Fibroblast of skin of left quadriceps (primary cell): ENCODE measurements around the gene LDLRAP1.
"Not testable (repeated sequence)": the region's sequence is repeated elsewhere in the genome, so short reads cannot be mapped to it uniquely, and the experiment has no call there.

Source experiments
- DNase-seq, 2 experiments: peaks; one replicate each; pipeline ENCODE4 v3.0.0-alpha.2; 2013; ENCODE audit warnings: low read depth in 2 of 2

Gene LDLRAP1

DNA sequence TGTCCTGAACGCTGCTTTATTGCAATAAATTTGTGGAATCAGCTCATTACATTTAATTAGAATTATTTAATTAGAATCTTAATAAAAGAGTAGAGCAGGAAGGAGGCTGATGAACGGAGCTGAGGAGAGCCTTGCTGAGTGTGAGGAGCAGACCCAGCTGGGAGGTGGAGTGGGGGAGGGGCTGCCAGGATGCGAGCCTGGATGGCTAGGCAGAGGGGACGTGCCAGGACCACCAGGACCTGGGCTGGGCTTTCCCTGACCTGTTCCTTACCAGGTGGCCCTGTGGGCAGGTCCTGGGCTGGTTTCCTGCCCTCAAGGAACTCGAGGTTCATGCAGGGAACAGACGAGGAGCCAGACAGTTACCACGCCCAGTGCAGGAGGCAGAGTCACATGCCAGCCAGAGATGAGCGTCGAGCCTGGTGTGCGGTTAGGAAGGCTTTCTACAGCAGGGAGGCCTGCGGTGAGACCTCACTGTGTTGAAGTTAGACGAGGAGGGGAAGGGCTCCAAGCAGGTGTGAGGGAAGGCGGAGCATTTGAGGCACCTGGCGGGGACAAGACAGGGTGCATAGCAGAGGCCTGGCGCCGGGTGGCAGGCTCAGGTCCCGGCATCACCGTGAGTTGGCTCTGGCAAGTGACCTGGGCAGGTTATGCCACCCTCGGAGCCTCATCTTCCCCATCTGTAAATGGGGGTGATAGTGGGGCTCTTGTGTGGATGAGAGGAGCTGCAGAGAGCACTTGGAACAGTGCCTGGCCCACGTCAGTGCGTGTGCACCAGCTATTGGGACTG is 33.9 kb downstream of the LDLRAP1 start:
- no peak for DNase-seq

DNA sequence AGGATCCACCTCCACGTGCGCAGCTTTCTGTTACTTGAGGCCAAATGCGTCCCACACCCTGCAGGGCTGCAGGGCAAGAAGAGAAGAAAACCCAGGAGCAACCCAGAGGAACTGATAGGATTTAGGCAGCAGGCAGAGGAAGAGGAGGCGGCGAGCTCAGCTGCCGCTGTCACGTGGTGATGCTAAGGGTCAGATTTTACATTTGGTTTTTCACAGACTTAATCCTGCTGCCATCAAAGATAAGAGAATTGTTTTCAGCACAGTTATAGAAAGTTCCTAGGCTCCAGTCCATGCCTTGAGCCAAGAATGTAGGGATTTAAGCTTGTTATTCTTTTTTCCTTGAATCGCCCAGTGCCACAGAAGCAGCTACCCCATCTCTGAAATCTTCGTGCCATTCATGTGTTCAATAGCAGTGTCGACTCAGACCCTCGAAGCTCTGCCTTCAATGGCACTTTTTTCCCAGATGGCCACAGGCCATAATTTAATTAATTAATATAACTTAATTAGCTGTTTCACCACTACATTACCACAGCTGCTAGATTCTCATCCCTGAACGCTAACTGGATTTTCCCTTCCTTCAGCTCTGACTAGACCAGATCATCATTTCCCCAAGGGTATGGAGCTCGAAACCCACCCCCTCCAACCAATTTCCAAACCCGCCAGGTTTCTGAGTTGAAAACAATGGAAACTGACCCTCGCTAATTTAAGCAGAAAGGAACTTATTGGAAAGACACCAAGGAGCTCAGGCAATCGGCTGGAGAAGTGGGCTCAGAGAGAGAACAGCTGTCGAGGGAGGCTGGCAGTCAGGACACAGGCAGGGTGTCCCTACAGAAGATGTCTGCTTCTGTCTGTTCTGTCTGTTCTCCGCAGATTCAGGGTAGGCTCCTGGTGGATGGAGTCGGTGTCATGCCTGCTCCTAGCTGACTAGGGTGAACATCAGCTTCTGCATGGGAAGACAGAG is 36.2 kb downstream of the LDLRAP1 start:
- DNase-seq: no peak

DNA sequence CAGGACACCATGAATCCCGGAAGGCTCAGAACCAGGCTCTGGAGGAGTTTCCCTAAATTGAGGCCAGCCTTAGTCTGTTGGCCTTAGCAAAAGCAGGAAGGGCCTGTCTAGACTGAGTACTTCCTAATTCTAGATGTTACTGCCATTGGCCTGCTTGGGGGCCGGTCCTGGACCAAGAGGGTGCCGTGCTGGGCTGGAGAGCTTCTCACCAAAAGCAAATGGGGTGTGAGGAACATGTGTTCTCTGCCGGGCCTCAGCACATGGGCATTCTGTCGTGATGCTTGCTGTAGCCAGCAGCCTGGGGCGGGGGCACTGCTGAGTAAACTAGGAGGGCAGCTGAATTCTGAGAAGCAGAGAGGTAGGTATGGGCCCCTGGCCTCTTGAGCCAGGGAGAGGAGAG is 37.5 kb downstream of the LDLRAP1 start:
- no peak for DNase-seq

DNA sequence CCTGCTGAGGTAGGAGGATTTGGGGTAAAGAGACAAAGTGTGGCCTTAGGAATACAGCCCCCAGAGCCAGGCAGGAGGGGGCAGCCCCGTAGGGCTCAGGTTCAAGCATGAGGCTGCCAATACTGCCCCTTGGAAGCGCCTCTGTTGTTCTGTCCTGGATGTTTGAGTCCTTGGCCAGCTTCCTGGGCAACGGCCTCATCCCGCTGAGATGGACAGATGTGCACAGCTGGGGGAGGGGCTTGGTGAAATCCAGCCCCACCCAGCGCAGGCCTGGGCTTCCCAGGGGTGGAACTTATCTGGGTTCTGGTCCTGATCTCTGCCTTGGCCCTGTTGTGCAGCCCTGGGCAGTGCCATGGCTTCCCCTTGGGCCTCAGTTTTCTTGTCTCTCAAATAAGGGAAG is 38.4 kb downstream of the LDLRAP1 start:
- DNase-seq: no peak

DNA sequence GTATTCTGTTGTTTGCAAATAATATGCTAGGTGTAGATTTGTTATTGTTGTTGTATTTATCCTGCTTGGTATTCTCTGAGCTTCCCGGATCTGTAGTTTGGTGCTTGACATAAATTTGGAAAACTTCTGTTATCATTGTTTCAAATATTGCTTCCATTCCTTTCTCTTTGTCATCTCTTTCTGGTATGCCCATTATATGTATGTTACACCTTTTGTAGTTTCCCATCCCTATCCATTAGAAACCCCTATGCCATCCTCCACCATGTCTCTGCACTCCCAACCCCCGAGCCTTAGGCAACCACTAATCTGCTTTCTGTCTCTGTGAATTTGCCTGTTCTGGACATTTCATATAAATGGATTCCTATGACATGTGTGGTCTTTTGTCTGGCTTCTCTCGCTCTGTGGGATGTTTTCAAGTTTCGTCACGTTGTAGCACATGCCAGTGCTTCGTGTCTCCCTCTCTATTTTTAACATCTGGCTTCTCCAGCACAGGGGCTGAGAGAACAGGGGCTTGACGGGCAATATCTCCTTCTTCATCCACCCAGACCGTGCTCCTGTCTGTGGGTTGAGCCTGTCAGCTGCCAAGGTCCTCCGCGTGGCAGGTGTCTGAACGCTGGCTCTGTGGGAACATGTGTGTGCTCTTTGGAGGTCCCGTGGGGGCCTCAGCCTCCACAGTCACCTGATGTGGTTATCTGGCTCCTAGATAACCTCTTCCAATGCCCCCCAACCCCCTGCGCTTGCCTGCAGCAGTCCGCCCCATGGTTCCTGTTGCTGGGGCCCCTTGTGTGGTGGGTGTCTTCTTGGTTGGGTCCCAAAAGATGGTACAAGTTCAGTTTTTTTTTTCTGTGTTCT is 40.3 kb downstream of the LDLRAP1 start:
- DNase-seq: no peak

DNA sequence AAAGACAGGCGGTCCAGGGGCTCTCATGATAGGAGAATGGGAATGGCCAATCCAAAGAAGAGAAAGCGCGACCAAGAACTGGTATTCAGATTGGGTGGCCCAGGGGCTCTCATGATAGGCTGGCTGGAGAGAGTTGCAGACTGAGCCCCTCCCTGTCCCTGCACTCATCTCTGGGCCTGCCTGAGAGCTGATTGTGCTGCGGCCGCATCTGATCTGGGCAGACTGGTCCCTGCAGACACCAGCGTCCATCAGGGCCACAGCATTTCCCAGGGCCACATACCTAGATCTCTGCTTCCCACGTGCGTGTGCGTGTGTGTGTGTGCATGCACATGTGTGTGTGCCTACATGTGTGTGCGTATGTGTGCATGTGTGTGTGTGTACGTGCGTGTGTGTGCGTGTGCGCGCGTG is 42.8 kb downstream of the LDLRAP1 start:
- no peak for DNase-seq

DNA sequence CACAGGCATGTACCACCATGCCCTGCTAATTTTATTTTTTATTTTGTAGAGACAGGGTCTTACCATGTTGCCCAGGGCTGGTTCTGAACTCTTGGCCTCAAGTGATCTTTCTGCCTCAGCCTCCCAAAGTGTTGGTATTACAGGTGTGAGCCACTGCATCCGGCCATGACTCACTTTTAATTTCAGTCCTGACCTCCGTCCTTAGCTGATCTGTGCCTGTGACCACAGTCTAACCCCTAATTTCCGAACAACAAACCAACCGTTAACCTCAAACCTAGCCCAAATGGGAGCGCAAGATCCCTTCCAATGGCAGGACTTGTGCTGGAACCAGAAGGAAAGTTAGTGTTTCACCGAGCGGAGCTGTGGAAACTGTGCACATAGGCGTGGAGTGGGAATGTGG is 43.9 kb downstream of the LDLRAP1 start:
- DNase-seq: no peak

DNA sequence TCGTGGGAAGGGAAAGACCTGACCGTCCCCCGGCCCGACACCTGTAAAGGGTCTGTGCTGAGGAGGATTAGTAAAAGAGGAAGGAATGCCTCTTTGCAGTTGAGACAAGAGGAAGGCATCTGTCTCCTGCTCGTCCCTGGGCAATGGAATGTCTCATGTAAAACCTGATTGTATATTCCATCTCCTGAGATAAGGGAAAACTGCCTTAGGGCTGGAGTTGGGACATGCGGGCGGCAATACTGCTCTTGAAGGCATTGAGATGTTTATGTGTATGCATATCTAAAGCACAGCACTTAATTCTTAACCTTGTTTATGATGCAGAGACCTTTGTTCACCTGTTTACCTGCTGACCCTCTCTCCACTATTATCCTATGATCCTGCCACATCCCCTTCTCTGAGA is 44.8 kb downstream of the LDLRAP1 start:
- DNase-seq: not testable (repeated sequence)

DNA sequence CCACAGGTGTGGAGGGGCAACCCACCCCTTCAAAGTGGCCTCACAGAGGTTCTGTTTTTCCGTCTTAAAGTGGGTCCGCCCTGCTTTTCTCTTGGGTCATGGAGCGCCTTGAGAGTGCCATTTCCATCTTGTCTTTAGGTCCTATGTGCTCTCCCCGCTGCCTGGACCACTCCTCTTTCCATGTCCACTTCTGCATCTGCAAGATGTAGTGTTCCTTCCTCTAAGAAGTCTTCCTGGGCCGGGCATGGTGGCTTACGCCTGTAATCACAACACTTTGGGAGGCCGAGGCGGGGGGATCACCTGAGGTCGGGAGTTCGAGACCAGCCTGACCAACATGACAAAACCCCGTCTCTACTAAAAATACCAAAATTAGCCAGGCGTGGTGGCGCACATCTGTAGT is 45.4 kb downstream of the LDLRAP1 start:
- DNase-seq: not testable (repeated sequence)

DNA sequence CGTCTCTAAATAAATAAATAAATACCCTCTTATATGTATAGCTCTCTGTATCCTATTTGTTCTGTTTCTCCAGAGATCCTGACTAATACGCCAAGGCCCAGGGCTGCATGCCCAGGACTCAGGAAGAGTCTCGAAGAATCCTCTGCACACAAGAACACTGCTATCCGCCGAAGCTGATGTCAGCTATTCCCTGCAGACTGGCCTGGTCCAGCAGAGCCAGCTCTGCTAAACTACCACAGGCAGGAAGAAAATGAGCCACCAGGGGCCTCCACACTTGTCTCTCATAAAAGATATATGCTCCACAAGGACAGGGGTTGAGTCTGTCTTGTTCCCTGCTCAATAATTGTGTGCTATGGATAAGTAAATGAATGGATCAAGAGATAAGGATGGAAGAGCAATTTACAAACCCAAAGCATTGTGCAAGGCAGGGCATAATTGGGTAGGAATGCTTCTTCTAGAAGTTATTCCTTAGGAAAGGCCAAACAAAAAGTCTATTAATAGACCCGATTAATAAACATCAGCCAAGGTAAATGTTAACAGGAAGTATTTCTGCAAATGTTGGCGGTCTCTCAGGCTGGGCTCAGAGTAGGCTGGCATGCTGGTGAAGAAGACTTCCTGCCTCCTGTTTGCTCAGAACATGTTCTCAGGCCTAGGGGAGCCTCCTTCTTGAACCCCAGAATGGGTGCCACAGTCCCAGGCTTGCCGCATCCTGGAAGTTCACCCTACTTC is 46.9 kb downstream of the LDLRAP1 start:
- no peak for DNase-seq

DNA sequence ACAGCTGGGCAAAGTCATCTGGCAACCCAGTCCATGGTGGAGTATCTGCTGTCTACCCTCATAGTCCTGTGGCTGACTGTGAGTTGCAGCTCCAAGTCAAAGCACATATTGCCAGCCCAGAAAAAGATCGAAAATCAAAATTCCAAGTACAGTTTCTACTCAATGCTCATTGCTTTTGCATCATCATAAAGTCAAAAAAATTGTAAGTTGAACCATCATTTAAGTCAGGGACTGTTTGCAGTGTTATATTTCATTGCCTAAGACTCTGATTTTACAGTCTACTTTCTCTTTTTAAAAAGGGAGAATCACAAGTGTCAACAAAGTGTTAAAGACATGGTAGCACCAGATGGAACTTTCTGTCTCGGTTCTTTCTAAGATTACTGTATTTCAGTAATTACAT is 50.5 kb downstream of the LDLRAP1 start:
- DNase-seq: no peak

DNA sequence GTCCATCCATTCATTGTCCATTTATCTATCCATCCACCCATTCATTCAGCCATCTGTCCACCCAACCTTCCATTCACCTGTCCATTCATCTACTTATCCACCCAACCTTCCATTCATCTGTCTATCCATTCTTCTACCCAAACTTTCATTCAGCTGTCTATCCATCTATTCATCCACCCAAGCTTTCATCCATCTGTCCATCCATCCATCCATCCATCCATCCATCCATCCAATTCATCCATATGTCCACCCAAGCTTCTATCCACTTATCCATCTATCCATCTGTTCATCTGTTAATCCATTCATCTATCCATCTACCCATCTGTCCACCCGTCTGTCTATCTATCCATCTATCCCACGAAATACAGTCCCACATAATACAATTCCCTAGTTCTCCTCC is 51.6 kb downstream of the LDLRAP1 start:
- DNase-seq: no peak

DNA sequence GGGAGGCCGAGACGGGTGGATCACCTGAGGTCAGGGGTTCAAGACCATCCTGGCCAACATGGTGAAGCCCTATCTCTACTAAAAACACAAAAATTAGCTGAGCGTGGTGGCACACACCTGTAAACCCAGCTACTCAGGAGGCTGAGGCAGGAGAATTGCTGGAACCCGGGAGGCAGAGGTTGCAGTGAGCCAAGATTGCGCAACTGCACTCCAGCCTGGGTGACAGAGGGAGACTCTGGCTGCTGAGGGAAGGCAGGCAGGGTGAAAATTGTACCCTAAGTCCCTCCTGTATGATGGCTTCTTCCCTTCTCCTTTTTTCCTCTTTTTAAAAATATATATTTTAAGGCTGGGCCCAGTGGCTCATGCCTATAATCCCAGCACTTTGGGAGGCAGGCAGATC is 53.2 kb downstream of the LDLRAP1 start:
- not testable (repeated sequence) for DNase-seq

DNA sequence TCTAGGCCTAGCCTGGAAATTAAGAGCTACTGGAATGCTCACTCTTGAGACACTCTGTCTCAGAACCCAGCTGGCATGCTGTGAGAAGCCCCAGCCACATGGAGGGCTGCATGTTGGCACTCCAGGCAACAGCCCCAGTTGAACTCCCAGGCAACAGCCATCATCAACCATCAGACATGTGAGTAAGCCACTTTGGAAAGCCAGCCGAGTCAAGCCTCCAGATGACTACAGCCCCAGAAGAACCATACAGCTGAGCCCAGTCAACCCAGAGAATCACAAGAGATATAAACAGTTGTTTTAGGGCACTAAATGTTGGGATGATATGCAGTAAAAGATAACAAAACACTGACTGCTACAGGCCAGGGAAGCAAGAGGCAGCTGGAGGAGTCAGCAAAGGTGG is 55.5 kb downstream of the LDLRAP1 start:
- DNase-seq: no peak

DNA sequence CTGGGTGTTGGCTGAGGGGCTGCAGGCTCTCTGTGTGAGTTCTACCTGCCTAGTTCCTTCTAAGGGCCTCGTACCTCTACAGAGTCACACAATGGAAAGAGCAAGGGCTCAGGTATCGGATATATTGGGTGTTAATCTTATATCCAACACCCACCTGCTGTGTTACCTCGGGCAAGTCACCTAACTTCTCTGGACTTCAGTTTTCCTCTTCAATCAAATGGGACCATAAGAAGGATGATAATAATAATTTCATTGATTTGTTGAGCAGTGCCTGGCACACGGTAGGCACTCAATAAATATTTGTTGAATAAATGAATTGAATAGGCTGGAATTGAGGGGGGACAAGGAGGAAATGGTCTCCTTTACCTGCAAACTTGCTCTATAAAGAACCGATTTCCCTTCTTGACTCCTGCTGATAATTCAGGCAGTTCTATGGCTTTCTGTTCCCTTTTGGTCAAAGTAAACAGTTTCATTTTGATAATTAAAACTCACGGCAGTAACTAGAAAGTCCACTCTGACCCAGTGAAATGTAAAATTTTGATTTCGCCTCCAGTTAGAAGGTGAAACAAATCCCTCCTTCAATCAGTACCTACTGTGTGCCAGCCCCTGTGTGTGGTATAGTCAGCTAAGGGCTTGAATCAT is 56.7 kb downstream of the LDLRAP1 start:
- no peak for DNase-seq

DNA sequence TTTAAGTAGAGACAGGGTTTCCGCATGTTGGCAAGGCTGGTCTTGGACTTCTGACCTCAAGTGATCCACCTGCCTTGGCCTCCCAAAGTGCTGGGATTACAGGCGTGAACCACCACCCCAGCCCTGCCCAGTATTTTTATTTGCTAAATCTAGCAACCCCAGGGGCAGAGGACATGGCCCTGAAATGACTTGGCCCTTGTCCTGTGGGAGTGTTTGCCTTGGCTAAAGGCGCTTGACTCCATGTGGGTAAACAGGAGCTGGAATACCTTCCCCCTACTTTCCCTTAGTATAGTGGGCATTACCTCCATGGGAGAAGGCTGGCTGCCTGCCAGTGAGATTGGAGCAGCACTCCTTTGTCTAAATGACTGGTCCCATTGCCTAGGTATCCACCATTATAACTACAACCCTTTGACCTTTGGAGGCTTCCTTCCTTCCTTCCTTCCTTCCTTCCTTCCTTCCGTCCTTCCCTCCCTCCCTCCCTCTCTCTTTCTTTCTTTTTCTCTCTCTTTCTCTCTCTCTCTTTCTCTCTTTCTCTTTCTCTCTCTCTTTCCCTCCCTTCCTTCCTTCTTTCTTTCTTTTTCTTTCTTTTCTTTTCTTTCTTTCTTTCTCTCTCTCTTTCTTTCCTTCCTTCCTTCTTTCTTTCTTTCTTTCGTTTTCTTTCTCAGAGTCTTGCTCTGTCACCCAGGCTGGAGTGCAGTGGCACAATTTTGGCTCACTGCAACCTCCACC is 57.7 kb downstream of the LDLRAP1 start:
- not testable (repeated sequence) for DNase-seq

DNA sequence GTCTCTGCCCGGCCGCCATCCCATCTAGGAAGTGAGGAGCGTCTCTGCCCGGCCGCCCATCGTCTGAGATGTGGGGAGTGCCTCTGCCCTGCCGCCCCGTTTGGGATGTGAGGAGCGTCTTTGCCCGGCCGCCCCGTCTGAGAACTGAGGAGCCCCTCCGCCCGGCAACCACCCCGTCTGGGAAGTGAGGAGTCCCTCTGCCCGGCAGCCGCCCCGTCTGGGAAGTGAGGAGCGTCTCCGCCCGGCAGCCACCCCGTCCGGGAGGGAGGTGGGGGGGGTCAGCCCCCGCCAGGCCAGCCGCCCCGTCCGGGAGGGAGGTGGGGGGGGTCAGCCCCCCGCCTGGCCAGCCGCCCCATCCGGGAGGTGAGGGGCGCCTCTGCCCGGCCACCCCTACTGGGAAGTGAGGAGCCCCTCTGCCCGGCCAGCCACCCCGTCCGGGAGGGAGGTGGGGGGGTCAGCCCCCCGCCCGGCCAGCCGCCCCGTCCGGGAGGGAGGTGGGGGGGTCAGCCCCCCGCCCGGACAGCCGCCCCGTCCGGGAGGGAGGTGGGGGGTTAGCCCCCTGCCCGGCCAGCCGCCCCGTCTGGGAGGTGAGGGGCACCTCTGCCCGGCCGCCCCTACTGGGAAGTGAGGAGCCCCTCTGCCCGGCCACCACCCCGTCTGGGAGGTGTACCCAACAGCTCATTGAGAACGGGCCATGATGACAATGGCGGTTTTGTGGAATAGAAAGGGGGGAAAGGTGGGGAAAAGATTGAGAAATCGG is 60.6 kb downstream of the LDLRAP1 start:
- DNase-seq: not testable (repeated sequence)

DNA sequence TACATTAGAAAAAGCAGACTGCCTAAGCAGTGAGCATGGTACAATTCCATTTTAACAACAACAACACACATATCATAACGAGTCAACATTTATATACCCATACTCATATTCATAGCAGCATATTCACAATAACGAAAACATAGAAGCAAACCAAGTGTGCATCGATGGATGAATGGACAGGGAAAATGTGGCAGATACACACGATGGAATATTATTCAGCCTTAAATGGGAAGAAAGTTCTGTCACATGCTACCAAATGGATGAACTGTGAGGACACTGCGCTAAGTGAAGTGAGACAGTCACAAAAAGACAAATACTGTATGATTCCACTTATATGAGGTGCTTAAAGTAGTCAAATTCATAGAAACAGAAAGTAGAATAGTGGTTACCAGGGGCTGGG is 63.7 kb downstream of the LDLRAP1 start:
- no peak for DNase-seq

DNA sequence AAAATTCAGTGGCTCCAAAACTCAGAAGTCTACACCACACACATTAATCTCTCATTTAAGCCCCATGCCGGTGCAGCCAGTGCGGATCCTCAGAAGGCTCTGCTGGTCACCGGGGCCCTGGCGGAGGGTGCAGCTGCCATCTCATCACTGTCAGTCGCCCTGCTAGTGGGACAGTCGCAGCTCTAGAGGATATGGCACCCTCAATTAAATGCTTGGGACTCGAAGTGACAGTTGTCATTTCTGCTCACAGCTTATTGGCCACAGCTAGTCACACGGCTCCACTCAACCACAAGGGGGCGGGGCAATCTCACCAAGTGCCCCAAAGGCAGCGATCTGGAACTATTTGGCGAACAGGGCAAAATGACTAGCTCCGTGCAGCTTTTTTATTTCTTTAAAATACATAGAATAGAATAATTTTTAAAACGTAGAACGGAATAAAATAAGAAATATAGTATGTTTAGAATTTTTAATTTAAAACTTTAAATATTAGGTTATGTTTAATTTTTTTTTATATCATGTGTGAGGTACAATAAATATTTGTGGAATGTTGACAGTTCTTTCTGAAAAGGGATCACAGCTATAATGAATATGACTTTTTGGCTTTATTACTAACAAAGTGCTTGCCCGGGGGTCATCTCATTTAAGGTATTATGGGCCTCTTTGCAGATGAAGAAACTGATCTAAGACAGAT is 65.2 kb downstream of the LDLRAP1 start:
- DNase-seq: peak; percentile 28 to 47
